ENCODE results near the gene SHISA9.

The SHISA9 gene

GRCh38 chr16:13083681-13084080 is 182.3 kb downstream of the SHISA9 start:
- no peak overlapping the region for H3K4me3 ChIP-seq (ENCODE audit: low read depth, low read length)
- TF ChIP-seq MYC (IDR thresholded peaks at IDR 0.05; ENCODE audit: low read depth, low read length) (no peak), MAX (IDR thresholded peaks at IDR 0.05; ENCODE audit: low read depth, low read length) (no peak), POLR2A (IDR thresholded peaks at IDR 0.05; ENCODE audit: extremely low read depth, insufficient read length) (no peak), CTCF (IDR thresholded peaks at IDR 0.05; ENCODE audit: low read depth, low read length) (no peak)
- no peak for DNase-seq (ENCODE audit: low read depth)

DNA sequence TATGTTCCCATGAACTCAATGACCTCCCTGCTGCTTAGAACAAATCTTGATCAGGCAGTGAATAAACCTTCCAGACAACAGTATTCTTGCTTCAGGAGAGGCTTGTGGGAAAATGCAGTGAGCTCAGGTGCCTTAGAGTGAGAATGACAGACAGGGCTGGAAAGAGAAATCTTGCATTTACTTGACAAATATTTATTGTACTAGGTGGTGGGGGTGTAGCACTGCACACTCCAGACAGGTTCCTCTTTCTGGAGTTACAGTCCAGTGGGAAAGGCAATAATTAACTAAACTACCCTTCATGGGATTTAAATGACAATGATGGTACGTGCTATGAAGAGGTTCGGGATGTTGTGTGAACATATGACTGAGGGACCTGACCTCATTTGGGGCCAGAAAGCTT is 182.9 kb downstream of the SHISA9 start:
- TF ChIP-seq MYC (IDR thresholded peaks at IDR 0.05; ENCODE audit: low read depth, low read length): no peak
- no peak for TF ChIP-seq CTCF (IDR thresholded peaks at IDR 0.05; ENCODE audit: low read depth, low read length)
- no peak for TF ChIP-seq POLR2A (IDR thresholded peaks at IDR 0.05; ENCODE audit: extremely low read depth, insufficient read length)
- no peak for TF ChIP-seq MAX (IDR thresholded peaks at IDR 0.05; ENCODE audit: low read depth, low read length)
- H3K4me3 ChIP-seq (ENCODE audit: low read depth, low read length): no peak overlapping the region
- no peak for DNase-seq (ENCODE audit: low read depth)

DNA sequence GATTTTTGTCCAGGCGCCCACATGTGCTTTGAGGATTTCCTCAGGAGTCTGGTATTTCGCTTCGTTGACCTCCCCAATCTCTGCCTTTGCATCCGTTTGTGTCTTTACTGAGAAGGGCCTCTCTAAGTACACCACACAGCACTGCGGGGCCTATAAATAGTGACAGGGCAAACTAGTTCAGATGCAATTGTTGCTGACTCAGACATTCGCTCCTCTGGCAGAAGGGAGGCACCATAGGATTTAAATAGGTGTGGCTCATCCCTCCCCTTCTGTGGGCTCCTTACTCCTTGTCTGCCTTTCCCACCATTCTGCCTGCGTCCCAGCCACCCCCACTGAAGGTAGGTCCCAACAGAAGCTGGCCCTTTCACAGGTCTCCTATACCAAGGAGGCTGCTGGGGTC is 192.3 kb downstream of the SHISA9 start:
- H3K4me3 ChIP-seq (ENCODE audit: low read depth, low read length): no peak overlapping the region
- DNase-seq (ENCODE audit: low read depth): no peak
- no peak for TF ChIP-seq MYC (IDR thresholded peaks at IDR 0.05; ENCODE audit: low read depth, low read length)
- no peak for TF ChIP-seq POLR2A (IDR thresholded peaks at IDR 0.05; ENCODE audit: extremely low read depth, insufficient read length)
- no peak for TF ChIP-seq MAX (IDR thresholded peaks at IDR 0.05; ENCODE audit: low read depth, low read length)
- no peak for TF ChIP-seq CTCF (IDR thresholded peaks at IDR 0.05; ENCODE audit: low read depth, low read length)

GRCh38 chr16:13095061-13095460 is 193.7 kb downstream of the SHISA9 start:
- TF ChIP-seq MAX (IDR thresholded peaks at IDR 0.05; ENCODE audit: low read depth, low read length) (no peak), MYC (IDR thresholded peaks at IDR 0.05; ENCODE audit: low read depth, low read length) (no peak), CTCF (IDR thresholded peaks at IDR 0.05; ENCODE audit: low read depth, low read length) (no peak), POLR2A (IDR thresholded peaks at IDR 0.05; ENCODE audit: extremely low read depth, insufficient read length) (no peak)
- DNase-seq (ENCODE audit: low read depth): no peak
- no peak overlapping the region for H3K4me3 ChIP-seq (ENCODE audit: low read depth, low read length)

- no peak overlapping the region for H3K4me3 ChIP-seq (ENCODE audit: low read depth, low read length)
- DNase-seq (ENCODE audit: low read depth): no peak
- TF ChIP-seq CTCF (IDR thresholded peaks at IDR 0.05; ENCODE audit: low read depth, low read length) (no peak), MYC (IDR thresholded peaks at IDR 0.05; ENCODE audit: low read depth, low read length) (no peak), MAX (IDR thresholded peaks at IDR 0.05; ENCODE audit: low read depth, low read length) (no peak), POLR2A (IDR thresholded peaks at IDR 0.05; ENCODE audit: extremely low read depth, insufficient read length) (no peak)
These were observed 197.1 kb downstream of the SHISA9 start for GRCh38 chr16:13098536-13098935.

DNA sequence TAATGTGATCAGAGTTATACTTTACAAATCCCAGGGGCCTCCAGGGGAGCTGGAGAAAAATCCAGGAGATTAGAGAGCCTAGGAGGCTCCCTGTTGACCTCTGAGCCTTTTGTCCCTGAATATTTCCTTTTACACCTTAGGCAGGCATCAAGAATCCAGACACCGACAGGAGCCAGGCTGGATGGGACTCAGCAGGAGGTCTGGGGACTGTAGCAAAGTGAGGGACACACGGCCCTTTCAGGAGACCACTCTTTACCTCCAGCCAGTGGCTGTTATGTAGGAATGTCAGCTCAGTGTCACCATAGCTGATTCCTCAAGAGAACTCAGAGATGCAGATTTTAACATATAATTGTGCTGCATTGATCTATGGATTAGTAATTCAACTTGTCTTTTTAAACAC is 198.4 kb downstream of the SHISA9 start:
- TF ChIP-seq CTCF (IDR thresholded peaks at IDR 0.05; ENCODE audit: low read depth, low read length): no peak
- no peak for TF ChIP-seq POLR2A (IDR thresholded peaks at IDR 0.05; ENCODE audit: extremely low read depth, insufficient read length)
- TF ChIP-seq MAX (IDR thresholded peaks at IDR 0.05; ENCODE audit: low read depth, low read length): no peak
- no peak for TF ChIP-seq MYC (IDR thresholded peaks at IDR 0.05; ENCODE audit: low read depth, low read length)
- DNase-seq (ENCODE audit: low read depth): no peak
- no peak overlapping the region for H3K4me3 ChIP-seq (ENCODE audit: low read depth, low read length)

All from NB4 (cell line).